UCSD-AML1 (cell line): ENCODE results near the gene CST8.

Source experiments
- DNase-seq: peaks from one replicate; lab custom pipeline; 2025; ENCODE audit not compliant: unreplicated experiment; lab: John Stamatoyannopoulos, UW

The CST8 gene

DNA sequence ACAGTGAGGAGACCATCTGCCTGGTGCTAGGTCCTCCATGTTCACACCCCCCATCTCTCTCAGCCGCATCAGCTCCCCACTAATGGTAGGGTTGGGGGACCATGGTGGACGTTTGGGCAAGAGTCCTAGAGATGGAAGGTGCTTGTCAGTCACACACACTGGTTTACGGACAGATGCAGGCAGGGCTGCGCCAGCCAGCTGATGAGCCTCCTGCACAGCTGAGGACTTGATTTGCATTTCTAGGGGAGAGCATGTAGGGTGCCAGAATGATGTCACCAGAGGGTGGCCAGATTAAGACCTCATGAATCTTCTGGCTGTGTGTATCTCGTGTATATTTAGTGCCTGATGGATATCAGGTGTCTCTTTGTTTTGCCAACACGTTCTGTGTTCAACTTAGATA is 28.6 kb downstream of the CST8 start:
- no peak for DNase-seq

DNA sequence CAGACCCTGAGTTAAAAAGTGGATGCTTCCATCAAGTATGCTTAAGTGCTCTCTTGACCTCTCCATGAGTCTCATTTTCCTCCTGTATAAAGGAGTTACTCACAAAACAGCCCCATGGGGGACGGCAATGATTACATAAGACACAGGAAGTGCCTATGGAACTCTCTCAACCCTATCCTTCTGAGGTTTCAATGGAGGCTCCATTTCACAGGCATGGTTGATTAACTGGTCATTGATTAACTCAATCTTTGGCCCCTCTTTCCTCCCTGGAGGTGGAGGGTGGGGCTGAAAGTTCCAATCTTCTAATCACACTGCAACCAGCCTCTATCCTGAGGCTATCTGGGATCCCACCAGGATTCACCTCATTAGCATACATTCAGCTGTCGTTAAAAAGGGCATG is 29.3 kb downstream of the CST8 start:
- DNase-seq = no peak

DNA sequence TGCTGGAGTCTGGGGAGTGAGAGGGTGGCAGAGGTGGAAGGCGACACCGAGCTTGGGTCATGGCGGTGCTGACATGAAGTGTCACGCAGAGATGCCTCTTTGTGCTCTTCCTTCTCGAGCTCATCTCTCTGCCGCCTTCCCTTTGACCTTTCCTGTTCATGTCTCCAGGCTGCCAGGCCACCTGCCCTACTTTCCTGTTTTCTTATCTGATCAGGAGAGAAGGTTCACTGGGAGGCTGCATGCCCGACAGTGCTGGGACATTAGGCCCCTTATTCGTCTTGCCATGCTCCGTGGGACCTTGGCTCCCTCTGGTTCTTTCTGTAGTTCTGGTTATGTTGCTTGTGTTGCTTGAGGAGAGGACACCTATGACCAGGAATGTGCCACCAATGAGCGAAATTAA is 33.2 kb downstream of the CST8 start:
- DNase-seq = no peak

DNA sequence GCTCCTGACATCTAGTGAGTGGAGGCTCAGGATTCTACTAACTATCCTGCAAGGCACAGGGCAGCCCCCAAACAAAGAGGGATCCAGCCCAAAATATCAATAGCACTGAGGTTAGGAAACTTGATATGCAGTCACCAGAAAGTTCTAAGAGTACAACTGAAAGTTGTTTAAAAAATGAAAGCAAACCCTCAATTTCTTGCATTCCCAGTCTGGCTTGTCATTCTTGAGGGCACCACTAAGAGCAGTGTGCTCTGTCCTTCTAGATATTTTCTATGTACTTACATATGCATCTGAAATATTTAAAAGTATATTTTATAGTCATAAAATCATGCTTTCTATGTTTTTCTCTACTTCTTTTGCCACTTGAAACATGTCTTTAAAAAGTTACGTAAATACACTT is 35.9 kb downstream of the CST8 start:
- no peak for DNase-seq

DNA sequence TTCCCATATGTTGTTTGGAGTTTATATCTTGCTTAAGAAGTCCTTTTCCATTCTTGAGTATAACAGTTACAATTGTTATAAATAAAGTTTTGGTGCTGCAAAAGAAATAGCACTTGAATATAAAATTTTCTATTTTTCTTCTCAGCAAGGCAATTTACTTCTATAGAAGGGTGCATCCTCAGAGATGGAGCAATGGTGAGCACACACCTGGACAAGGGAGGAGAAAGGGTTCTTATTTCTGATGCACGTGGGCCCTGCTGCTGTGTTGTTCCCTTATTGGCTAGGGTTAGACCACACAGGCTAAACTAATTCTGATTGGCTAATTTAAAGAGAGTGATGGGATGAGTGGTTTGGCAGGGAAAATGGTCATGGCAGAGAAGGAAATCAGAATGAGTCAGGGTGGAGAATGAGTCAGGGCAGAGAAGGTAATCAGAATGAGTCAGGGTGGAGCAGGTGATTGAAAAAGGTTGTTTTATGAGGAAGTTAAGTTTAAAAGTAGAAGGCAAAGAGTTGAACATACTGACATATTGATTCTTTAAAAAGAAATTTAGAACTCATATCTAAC is 38.0 kb downstream of the CST8 start:
- DNase-seq = no peak

DNA sequence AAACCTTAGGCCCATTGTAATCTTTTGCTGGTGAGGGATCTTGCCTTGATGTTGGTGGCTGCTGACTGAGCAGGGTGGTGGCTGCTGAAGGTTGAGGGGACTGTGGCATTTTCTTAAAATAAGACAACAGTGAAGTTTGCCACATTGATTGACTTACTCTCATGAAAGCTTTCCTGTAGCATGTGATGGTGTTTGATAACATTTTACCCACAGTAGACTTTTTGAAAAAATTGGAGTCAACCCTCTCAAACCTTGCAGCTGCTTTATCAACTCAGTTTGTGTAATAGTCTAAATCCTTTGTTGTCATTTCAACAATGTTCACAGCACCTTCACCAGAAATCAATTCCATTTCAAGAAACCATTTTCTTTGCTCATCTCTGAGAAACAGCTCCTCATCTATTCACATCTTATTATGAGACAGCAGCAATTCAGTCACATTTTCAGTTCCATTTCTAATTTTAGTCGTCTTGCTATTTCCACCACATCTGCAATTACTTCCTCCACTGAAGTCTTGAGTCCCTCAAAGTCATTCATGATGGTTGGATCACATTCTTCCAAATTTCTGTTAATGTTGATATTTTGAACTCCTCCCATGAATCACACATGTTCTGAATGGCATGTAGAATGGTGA is 40.1 kb downstream of the CST8 start:
- no peak for DNase-seq

DNA sequence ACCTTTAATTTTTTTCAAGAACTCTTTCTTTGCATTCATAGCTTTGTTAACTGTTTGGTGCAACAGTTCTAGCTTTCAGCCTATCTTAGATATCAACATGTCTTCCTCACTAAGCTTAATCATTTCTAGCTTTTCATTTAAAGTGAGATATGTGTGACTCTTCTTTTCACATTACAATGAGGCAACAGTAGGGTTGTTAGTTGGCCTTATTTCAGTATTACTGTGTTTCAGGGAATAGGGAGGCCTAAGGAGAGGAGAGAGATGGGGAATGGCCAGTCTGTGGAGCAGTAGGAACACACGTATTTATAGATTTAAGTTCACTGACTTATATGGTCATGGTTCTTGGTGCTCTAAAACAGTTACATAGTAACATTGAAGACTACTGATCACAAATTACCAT is 41.6 kb downstream of the CST8 start:
- DNase-seq = no peak

DNA sequence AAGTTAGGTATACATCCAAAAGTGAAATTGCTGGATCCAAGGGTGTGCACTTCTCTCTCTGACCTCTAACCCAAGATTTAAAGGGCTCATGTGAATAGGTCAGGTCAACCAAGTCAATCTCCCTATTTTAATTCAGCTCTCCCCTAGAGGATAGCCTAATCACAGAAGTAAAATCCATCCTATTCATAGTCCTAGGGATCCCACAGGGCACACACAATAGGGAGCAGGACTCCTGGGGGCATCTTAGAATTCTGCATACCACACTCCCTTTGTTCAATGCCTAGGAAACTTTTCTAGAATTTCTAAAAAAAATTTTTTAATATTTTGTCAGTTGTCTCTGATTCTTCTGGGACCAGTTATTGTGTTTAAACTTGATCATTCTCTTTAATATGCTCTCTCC is 42.2 kb downstream of the CST8 start:
- DNase-seq = no peak

DNA sequence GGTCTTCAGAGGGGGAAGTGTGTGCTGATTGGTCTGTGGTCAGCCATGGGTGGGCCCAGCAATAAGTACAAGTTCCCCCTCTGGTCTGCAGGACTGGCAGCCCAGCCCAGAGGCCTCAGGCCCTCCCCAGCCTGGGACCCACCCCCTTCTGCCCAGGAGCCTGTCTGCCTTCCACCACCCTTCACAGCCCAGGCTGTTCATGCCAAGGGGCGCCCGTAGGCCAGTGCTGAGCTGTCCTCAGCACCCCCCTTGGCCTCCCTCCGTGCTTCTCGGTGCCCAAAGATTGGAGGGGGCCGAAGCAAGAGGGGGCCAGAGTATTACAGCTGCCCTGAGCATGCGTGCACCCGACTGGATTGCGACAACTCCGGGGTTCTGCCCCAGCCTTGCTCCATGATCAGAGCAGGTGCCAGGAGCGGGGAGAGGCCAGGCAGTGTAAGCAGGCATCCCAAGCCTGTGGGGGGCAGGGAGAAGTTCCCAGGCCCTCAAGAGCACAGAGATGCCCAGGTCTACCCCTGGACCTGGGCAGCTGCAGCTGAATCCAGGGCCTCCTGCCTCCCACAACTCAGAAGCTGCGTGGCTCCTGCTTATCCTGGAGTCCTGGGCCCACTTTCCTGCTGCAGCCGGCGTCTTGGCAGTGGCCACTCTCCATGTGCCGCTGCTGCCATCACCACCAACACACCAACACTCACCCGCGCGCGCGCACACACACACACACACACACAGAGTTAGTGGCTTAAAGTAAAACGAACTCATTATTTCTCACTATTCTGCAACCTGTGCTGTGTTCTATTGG is 44.1 kb downstream of the CST8 start:
- no peak for DNase-seq

DNA sequence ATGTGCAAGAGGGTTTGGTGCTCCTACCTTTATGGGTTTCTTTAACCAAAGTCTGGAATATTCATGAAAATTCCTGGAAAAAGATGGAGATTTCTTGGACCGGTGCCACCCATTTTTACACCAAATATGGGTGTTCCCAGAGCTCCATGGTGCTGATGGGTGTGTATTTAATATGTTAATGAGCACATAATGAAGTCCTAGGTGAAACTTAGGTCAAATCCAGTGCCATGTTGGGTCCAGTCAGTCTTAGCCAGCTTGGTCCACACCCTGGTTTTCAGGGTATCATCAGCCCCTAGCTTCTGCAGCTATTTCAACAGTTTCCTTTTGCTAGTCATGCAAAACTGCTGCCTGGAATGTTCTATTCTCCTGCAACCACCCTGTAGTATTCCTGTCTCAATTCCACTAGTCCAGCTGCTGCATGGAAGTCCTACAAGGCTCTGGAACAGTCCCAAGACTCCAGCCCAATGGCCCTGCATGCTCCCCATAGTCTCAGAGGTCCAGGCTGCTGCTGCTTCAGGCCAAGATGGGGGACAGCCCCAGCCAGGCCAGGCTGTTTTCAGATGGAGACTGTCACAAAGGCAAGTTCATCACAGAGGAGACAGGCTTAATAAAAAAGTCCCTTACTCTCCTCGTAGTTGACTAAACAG is 45.5 kb downstream of the CST8 start:
- no peak for DNase-seq

DNA sequence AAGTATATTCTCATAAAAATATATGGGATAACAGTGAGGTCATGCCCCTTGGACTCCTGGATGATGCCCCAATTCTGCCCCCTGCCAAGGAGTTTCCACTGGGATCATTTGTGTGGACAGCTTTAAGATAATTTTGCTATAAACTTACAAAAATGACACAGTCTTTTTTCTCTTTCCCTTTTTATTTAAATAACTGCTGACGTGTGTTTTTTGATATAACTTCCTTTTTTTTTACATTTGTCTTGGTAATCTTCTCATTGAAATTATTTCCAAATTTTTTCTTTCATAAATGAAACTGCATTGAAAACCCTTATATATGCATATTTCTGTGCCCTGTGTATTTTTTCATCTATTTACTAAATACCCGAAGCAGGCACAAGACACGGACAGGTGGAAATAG is 46.1 kb downstream of the CST8 start:
- DNase-seq = no peak

DNA sequence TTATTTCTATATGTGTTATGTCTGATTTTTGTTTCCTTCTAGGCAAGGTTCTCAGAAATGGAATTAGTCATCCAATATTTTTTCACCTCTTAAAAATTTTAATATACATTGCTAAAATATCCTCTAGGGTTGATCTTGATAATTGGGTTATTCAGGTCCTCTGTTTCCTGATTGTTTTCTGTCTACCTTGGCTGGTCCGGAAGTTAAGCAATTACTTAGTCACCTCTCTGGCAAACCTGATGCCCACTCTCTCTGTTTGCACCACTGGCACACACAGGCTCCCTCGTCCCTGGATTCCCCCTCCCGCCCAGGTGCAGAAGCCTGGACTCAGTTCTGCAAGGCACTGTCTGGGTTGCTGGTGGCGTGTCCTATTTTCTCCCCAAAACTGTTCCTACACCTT is 49.7 kb downstream of the CST8 start:
- no peak for DNase-seq

DNA sequence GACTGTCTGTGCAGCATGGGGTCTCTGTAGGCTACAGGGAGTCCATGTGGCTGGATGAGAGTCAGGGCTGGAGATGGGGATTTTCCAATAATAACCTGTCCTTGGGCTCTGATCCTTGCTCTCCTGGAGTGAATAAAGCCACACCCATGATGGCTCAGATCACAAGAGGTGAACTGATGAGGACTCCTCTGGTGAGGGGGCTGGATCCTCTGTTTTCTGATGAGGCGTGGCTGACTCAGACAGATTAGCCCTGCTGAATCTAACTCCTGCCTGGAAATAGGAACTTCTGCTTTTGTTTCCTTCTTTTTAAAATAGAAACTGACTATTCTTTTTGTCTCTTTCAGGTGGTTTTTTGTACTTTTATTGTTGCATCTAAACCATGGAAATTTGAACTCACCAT is 50.4 kb downstream of the CST8 start:
- DNase-seq = no peak

DNA sequence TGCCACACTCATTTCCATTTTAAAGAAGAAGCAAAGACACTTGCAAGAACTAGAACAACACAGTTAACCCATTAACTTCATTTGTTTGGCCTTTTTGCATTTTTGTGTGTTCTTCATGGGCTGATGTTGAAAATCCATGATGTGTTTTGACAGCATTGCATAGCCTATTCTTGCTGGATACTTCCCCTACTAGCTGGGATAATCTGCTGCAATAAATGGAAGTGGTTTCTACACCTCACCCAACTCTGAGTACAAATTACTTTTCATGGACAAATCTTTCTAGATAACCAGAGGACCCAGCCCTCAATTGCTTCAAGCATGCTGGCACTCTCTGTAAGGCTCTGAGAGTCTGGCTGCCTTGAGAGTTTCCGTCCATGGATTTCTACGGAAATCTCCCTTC is 50.9 kb downstream of the CST8 start:
- DNase-seq = no peak

DNA sequence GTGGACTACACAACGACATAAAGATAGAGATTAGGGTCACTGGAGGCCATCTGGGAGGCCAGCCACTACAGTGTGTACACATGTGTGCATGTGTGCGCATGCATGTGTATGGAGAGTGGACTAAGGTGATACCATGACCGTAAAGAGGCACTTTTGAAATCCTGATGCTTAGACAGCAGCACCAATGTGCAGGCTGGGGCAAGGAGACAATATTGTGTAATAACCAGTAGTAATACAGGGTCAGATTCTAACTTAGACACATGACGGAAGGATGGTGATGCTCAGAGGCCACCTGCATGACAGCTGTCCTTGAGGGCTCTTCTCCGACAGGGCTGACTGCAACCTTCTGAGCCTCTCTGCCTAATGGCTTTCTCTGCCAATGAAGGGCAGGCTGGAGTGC is 51.9 kb downstream of the CST8 start:
- DNase-seq = no peak

DNA sequence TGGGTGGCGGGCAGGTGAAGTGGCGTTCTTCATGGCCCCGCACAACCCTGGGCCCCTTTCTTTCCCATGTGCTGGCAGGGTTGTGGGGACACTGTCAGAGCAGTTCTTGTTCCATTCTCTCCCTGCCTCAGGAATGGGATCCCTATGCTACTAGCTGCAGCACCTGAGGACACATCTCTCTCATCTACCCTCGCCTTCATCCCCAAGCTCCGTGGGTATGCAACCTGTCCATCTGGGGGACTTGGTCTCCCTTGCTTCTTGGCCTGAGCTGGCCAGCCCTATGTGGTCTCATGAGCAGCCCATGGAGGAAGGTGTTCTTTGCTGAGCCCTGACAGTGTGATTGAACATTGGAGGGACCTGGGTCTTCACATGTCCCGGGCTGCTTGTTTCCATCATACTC is 53.2 kb downstream of the CST8 start:
- no peak for DNase-seq
